HG03378 (cell line): Measurements from ENCODE around the gene PTAFR.
A peak's percentile ranks its signal among the peaks of the same experiment; 100 is the strongest.

ENCODE experiments used
- ATAC-seq: cut with Tn5 transposase; IDR thresholded peaks from one replicate; pipeline ENCODE4 v1.9.1; 2021; ENCODE audit warnings: mild to moderate bottlenecking, moderate library complexity; ENCODE audit not compliant: unreplicated experiment

PTAFR gene

GRCh38 chr1:28176492-28177470, at the start of gene PTAFR:
PTAFR (minus strand) TSS chr1:28176690; CDS start chr1:28151021, 25,669 bp downstream.
- ATAC-seq, result peak; percentile 39

- ATAC-seq, result no peak
These were observed 36.8 kb upstream of the PTAFR start for GRCh38 chr1:28213315-28213714.

GRCh38 chr1:28209700-28210099, 33.2 kb upstream of the PTAFR start:
- ATAC-seq, result no peak

- no peak for ATAC-seq
These were observed 32.4 kb upstream of the PTAFR start for GRCh38 chr1:28208818-28209441.

GRCh38 chr1:28205243-28205642, 28.8 kb upstream of the PTAFR start:
- ATAC-seq, result no peak

GRCh38 chr1:28200234-28200873, 23.9 kb upstream of the PTAFR start:
- no peak for ATAC-seq

- ATAC-seq, result peak; percentile 83
These were observed 23.1 kb upstream of the PTAFR start for GRCh38 chr1:28199328-28200233.

- no peak for ATAC-seq
These were observed 21.4 kb upstream of the PTAFR start for GRCh38 chr1:28197682-28198415.

- no peak for ATAC-seq
These were observed 19.8 kb upstream of the PTAFR start for GRCh38 chr1:28196330-28196729.

GRCh38 chr1:28195780-28196179, 19.3 kb upstream of the PTAFR start:
- no peak for ATAC-seq

GRCh38 chr1:28194326-28195035, 18.0 kb upstream of the PTAFR start:
- no peak for ATAC-seq

- no peak for ATAC-seq
These were observed 17.2 kb upstream of the PTAFR start for GRCh38 chr1:28193701-28194161.

- no peak for ATAC-seq
These were observed 14.6 kb upstream of the PTAFR start for GRCh38 chr1:28190996-28191645.

GRCh38 chr1:28190337-28190979, 14.0 kb upstream of the PTAFR start:
- no peak for ATAC-seq

- ATAC-seq, result no peak
These were observed 8.6 kb upstream of the PTAFR start for GRCh38 chr1:28185071-28185470.

GRCh38 chr1:28180306-28181305, 4.1 kb upstream of the PTAFR start:
- ATAC-seq, result no peak
